HUES64 (cell line): ENCODE results near the gene PDE4D.

Source experiments
- H3K27ac ChIP-seq: 2 replicates; pipeline ENCODE4 v1.7.0; 2013; ENCODE audit warnings: low read depth, low read length, inconsistent platforms
- H3K27me3 ChIP-seq: 2 replicates; pipeline ENCODE4 v1.6.1; 2013; ENCODE audit warnings: mild to moderate bottlenecking, low read length; ENCODE audit not compliant: insufficient read depth
- H3K36me3 ChIP-seq: 2 replicates; pipeline ENCODE4 v1.6.1; 2013; ENCODE audit warnings: mild to moderate bottlenecking, low read length; ENCODE audit not compliant: insufficient read depth
- H3K4me1 ChIP-seq: 2 replicates; pipeline ENCODE4 v1.6.1; 2013; ENCODE audit warnings: mild to moderate bottlenecking, low read length, moderate library complexity; ENCODE audit not compliant: insufficient read depth
- H3K4me3 ChIP-seq: 2 replicates; pipeline ENCODE4 v1.5.1; 2013; ENCODE audit warnings: mild to moderate bottlenecking, low read length, moderate library complexity
- H3K9ac ChIP-seq: 2 replicates; pipeline ENCODE4 v1.6.1; 2013; ENCODE audit warnings: mild to moderate bottlenecking, low read depth, low read length
- H3K9me3 ChIP-seq: 2 replicates; pipeline ENCODE4 v1.6.1; 2013; ENCODE audit warnings: low read depth, low read length; ENCODE audit not compliant: insufficient read depth
- WGBS: fragments of 150-250, 120-280 bp; methylation state at CpG from one replicate; pipeline ENCODE4 v1.1.7; 2013; ENCODE audit warnings: missing lambda C conversion rate; 5-methylcytosine and 5-hydroxymethylcytosine counted together

PDE4D gene

GRCh38 chr5:58950224-58950623, 943.3 kb downstream of the PDE4D start:
- H3K27ac ChIP-seq = no peak overlapping the region
- H3K9me3 ChIP-seq = no peaks in the 10 kb centered on the region
- H3K36me3 ChIP-seq = no peaks in the 10 kb centered on the region
- no peak overlapping the region for H3K4me3 ChIP-seq
- H3K27me3 ChIP-seq = no peaks in the 10 kb centered on the region
- no peaks in the 10 kb centered on the region for H3K4me1 ChIP-seq
- H3K9ac ChIP-seq = no peak overlapping the region
- 91% methylated on average over 2 of the region's 2 CpGs for WGBS

- no peak overlapping the region for H3K4me3 ChIP-seq
- H3K9ac ChIP-seq = no peak overlapping the region
- H3K36me3 ChIP-seq = no peaks in the 10 kb centered on the region
- no peak overlapping the region for H3K27ac ChIP-seq
- WGBS = 96% methylated on average over 1 of the region's 1 CpG
- no peaks in the 10 kb centered on the region for H3K4me1 ChIP-seq
- H3K9me3 ChIP-seq = peaks cover 5% of the 10 kb centered on the region; the same call in 1 of the 2 replicates
- H3K27me3 ChIP-seq = no peaks in the 10 kb centered on the region
Measured at GRCh38 chr5:58946230-58946629, 947.3 kb downstream of the PDE4D start.

GRCh38 chr5:58944221-58944620, 949.3 kb downstream of the PDE4D start:
- no peaks in the 10 kb centered on the region for H3K4me1 ChIP-seq
- no peak overlapping the region for H3K4me3 ChIP-seq
- H3K9me3 ChIP-seq = peaks cover 5% of the 10 kb centered on the region; the same call in 1 of the 2 replicates
- WGBS = 100% methylated on average over 1 of the region's 1 CpG
- H3K27ac ChIP-seq = no peak overlapping the region
- H3K27me3 ChIP-seq = no peaks in the 10 kb centered on the region
- H3K9ac ChIP-seq = no peak overlapping the region
- no peaks in the 10 kb centered on the region for H3K36me3 ChIP-seq

GRCh38 chr5:58940446-58940845, 953.1 kb downstream of the PDE4D start:
- Histone ChIP-seq H3K9me3 (peaks cover 5% of the 10 kb centered on the region; the same call in 1 of the 2 replicates), H3K4me1 (no peaks in the 10 kb centered on the region), H3K36me3 (no peaks in the 10 kb centered on the region), H3K4me3 (no peak overlapping the region), H3K9ac (no peak overlapping the region), H3K27ac (no peak overlapping the region), H3K27me3 (no peaks in the 10 kb centered on the region)
- WGBS = 87% methylated on average over 2 of the region's 2 CpGs

GRCh38 chr5:58939664-58940063, 953.9 kb downstream of the PDE4D start:
- WGBS = 99% methylated on average over 1 of the region's 1 CpG
- Histone ChIP-seq H3K27ac (no peak overlapping the region), H3K9ac (no peak overlapping the region), H3K9me3 (peaks cover 5% of the 10 kb centered on the region; the same call in 1 of the 2 replicates), H3K4me3 (no peak overlapping the region), H3K27me3 (no peaks in the 10 kb centered on the region), H3K4me1 (no peaks in the 10 kb centered on the region), H3K36me3 (no peaks in the 10 kb centered on the region)

- Histone ChIP-seq H3K9me3 (peaks cover 5% of the 10 kb centered on the region; the same call in 1 of the 2 replicates), H3K4me3 (no peak overlapping the region), H3K36me3 (no peaks in the 10 kb centered on the region), H3K27ac (no peak overlapping the region), H3K27me3 (no peaks in the 10 kb centered on the region), H3K9ac (no peak overlapping the region), H3K4me1 (peaks cover 7% of the 10 kb centered on the region; the same call in 1 of the 2 replicates)
- WGBS = 91% methylated on average over 10 of the region's 10 CpGs
Measured at GRCh38 chr5:58938563-58939424, 954.7 kb downstream of the PDE4D start.

GRCh38 chr5:58937031-58937681, 956.4 kb downstream of the PDE4D start:
- Histone ChIP-seq H3K4me3 (no peak overlapping the region), H3K36me3 (no peaks in the 10 kb centered on the region), H3K9ac (no peak overlapping the region), H3K27me3 (no peaks in the 10 kb centered on the region), H3K9me3 (no peaks in the 10 kb centered on the region), H3K27ac (no peak overlapping the region), H3K4me1 (peaks cover 7% of the 10 kb centered on the region; the same call in 1 of the 2 replicates)
- WGBS = 94% methylated on average over 12 of the region's 19 CpGs

GRCh38 chr5:58934629-58935097, 958.9 kb downstream of the PDE4D start:
- Histone ChIP-seq H3K4me1 (peaks cover 7% of the 10 kb centered on the region; the same call in 1 of the 2 replicates), H3K36me3 (no peaks in the 10 kb centered on the region), H3K9me3 (no peaks in the 10 kb centered on the region), H3K27ac (no peak overlapping the region), H3K4me3 (no peak overlapping the region), H3K9ac (no peak overlapping the region), H3K27me3 (peaks cover 4% of the 10 kb centered on the region; the same call in 1 of the 2 replicates)
- 97% methylated on average over 3 of the region's 3 CpGs for WGBS

- Histone ChIP-seq H3K9ac (no peak overlapping the region), H3K27me3 (peaks cover 6% of the 10 kb centered on the region; the same call in 1 of the 2 replicates), H3K4me1 (peaks cover 7% of the 10 kb centered on the region; the same call in 1 of the 2 replicates), H3K36me3 (no peaks in the 10 kb centered on the region), H3K9me3 (no peaks in the 10 kb centered on the region), H3K4me3 (no peak overlapping the region), H3K27ac (no peak overlapping the region)
- 92% methylated on average over 6 of the region's 6 CpGs for WGBS
Measured at GRCh38 chr5:58933891-58934628, 959.5 kb downstream of the PDE4D start.

- 92% methylated on average over 4 of the region's 4 CpGs for WGBS
Measured at GRCh38 chr5:58932057-58932612, 961.4 kb downstream of the PDE4D start.

More at GRCh38 chr5:58932057-58932612, 961.4 kb downstream of the PDE4D start:
- Histone ChIP-seq H3K4me3 (no peak overlapping the region), H3K36me3 (no peaks in the 10 kb centered on the region), H3K4me1 (peaks cover 15% of the 10 kb centered on the region), H3K9ac (no peak overlapping the region), H3K9me3 (no peaks in the 10 kb centered on the region), H3K27me3 (peaks cover 15% of the 10 kb centered on the region; the same call in 1 of the 2 replicates), H3K27ac (no peak overlapping the region)
